Hepatocyte (in vitro differentiated cells): Measurements from ENCODE around the gene LYG1. TPM values are rescaled to one million over a fixed set of nuclear protein-coding genes. Genes with fewer than 3 reads are reported as not detected.

ENCODE experiments used
- polyA plus RNA-seq: library from polyadenylated mRNA; unstranded; fragments of >200 nt; fragmentation: Nextera tagmentation; extraction: Ambion mirVana; gene quantifications from 2 replicates; pipeline ENCODE4 v1.2.1, GENCODE V29; 2016
- total RNA-seq: library from RNA; depleted of rRNA; stranded (reverse); fragments of >200 nt; gene quantifications from 2 replicates; pipeline ENCODE4 v1.2.3, GENCODE V29; 2014

Gene LYG1
- total and polyA plus RNA-seq, 2 experiments from 2014 or later: 0.93 to 2.4 TPM

Other genes starting within 250 kb of the LYG1 start
- gene C2orf15, start 159.5 kb downstream of the LYG1 start, total RNA-seq: 5.9 and 10.0 TPM in 2 replicates
- gene C2orf15, start 159.5 kb downstream of the LYG1 start, polyA plus RNA-seq: 5.8 and 8.9 TPM in 2 replicates
- 8.8 and 14.1 TPM in 2 replicates for gene TSGA10, start 146.3 kb downstream of the LYG1 start, total RNA-seq
- gene TSGA10, start 146.3 kb downstream of the LYG1 start, polyA plus RNA-seq: 5.2 and 5.7 TPM in 2 replicates
- 5.9 and 6.1 TPM in 2 replicates for gene LIPT1, start 146.2 kb downstream of the LYG1 start, total RNA-seq
- gene LIPT1, start 146.2 kb downstream of the LYG1 start, polyA plus RNA-seq: 5.8 and 5.9 TPM in 2 replicates
- 41.1 and 44.8 TPM in 2 replicates for gene MITD1, start 120.1 kb downstream of the LYG1 start, total RNA-seq
- gene MITD1, start 120.1 kb downstream of the LYG1 start, polyA plus RNA-seq: 32.7 and 36.7 TPM in 2 replicates
- gene MRPL30, start 120.0 kb downstream of the LYG1 start, total RNA-seq: 36.6 TPM in 2 replicates
- gene MRPL30, start 120.0 kb downstream of the LYG1 start, polyA plus RNA-seq: 18.5 and 19.4 TPM in 2 replicates
- gene LYG2, start 45.5 kb downstream of the LYG1 start, total RNA-seq: not detected in 2 replicates
- not detected in 2 replicates for gene LYG2, start 45.5 kb downstream of the LYG1 start, polyA plus RNA-seq
- 47.2 and 48.4 TPM in 2 replicates for gene TXNDC9, start 35.1 kb upstream of the LYG1 start, total RNA-seq
- gene TXNDC9, start 35.1 kb upstream of the LYG1 start, polyA plus RNA-seq: 34.3 and 36.3 TPM in 2 replicates
- gene EIF5B, start 36.2 kb upstream of the LYG1 start, total RNA-seq: 19.1 and 29.7 TPM in 2 replicates
- 18.3 and 24.8 TPM in 2 replicates for gene EIF5B, start 36.2 kb upstream of the LYG1 start, polyA plus RNA-seq
- gene REV1, start 188.8 kb upstream of the LYG1 start, total RNA-seq: 31.2 and 31.4 TPM in 2 replicates
- gene REV1, start 188.8 kb upstream of the LYG1 start, polyA plus RNA-seq: 23.9 and 25.9 TPM in 2 replicates